Loucy (cell line): Measurements from ENCODE around the gene IFT74.

Experiments used
- EZH2phosphoT487 ChIP-seq: fragments of 200-600 bp; IDR thresholded peaks from 2 replicates; pipeline ENCODE4 v1.6.1; 2018; ENCODE audit warnings: antibody characterized with exemption, mild to moderate bottlenecking, moderate library complexity, borderline replicate concordance
- TF ChIP-seq, protein P1 (sequence below): fragments of 200-600 bp; sonication (generic); conservative IDR thresholded peaks from 2 replicates; pipeline ENCODE4 v1.5.1; 2014; ENCODE audit warnings: mild to moderate bottlenecking, antibody characterized with exemption, low read length

DNA sequence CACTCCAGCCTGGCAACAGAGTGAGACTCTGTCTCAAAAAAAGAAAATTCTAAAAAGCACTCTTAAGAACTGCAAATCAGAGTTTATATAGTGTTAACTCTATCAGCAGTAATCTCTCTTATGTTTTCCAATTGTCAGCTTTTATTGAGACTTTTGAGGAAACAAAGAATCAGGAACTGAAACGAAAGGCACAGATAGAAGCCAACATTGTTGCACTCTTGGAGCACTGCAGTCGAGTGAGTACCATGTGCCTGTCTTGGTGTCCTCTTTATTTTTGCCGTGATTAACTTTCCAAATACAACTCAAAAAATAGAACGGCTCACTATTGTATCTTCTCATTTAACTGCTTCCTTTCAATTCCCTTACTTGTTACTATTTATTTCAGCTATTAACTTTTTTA is 90.9 kb downstream of the IFT74 start:
- TF ChIP-seq, protein P1, sequence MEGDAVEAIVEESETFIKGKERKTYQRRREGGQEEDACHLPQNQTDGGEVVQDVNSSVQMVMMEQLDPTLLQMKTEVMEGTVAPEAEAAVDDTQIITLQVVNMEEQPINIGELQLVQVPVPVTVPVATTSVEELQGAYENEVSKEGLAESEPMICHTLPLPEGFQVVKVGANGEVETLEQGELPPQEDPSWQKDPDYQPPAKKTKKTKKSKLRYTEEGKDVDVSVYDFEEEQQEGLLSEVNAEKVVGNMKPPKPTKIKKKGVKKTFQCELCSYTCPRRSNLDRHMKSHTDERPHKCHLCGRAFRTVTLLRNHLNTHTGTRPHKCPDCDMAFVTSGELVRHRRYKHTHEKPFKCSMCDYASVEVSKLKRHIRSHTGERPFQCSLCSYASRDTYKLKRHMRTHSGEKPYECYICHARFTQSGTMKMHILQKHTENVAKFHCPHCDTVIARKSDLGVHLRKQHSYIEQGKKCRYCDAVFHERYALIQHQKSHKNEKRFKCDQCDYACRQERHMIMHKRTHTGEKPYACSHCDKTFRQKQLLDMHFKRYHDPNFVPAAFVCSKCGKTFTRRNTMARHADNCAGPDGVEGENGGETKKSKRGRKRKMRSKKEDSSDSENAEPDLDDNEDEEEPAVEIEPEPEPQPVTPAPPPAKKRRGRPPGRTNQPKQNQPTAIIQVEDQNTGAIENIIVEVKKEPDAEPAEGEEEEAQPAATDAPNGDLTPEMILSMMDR, result no peak
- no peak for TF ChIP-seq EZH2phosphoT487
